GM12865 (cell line): Measurements from ENCODE around the gene MKI67.

Experiments
- DNase-seq: peaks from one replicate; pipeline ENCODE4 v3.0.0; 2010; ENCODE audit warnings: low read depth
- H3K4me3 ChIP-seq: 2 replicates; pipeline ENCODE4 v1.5.1; 2011; ENCODE audit warnings: mild to moderate bottlenecking, low read depth, low read length, control low read depth
- CTCF ChIP-seq: IDR thresholded peaks from 2 replicates; pipeline ENCODE4 v1.5.1; 2011; ENCODE audit warnings: low read length, control low read depth, low read depth, inconsistent platforms; ENCODE audit not compliant: insufficient read depth; ENCODE audit errors: missing control alignments

Gene MKI67

GRCh38 chr10:128073890-128074289, 52.3 kb downstream of the MKI67 start:
- no peak for TF ChIP-seq CTCF
- H3K4me3 ChIP-seq, result no peak overlapping the region
- DNase-seq, result no peak

GRCh38 chr10:128072941-128073645, 53.1 kb downstream of the MKI67 start:
- no peak for TF ChIP-seq CTCF
- no peak for DNase-seq
- no peak overlapping the region for H3K4me3 ChIP-seq

- no peak overlapping the region for H3K4me3 ChIP-seq
- no peak for TF ChIP-seq CTCF
- DNase-seq, result no peak
Observed at GRCh38 chr10:128072046-128072445, 54.2 kb downstream of the MKI67 start.

- no peak for DNase-seq
- no peak overlapping the region for H3K4me3 ChIP-seq
- no peak for TF ChIP-seq CTCF
Observed at GRCh38 chr10:128071417-128071782, 54.8 kb downstream of the MKI67 start.

GRCh38 chr10:128070721-128071416, 55.4 kb downstream of the MKI67 start:
- TF ChIP-seq CTCF, result no peak
- DNase-seq, result no peak
- H3K4me3 ChIP-seq, result no peak overlapping the region

- DNase-seq, result no peak
- no peak for TF ChIP-seq CTCF
- no peak overlapping the region for H3K4me3 ChIP-seq
Observed at GRCh38 chr10:128070161-128070560, 56.1 kb downstream of the MKI67 start.
